ENCODE data around the gene CD46.
"Not testable (repeated sequence)": the region's sequence is repeated elsewhere in the genome, so short reads cannot be mapped to it uniquely, and the experiment has no call there.

The CD46 gene

DNA sequence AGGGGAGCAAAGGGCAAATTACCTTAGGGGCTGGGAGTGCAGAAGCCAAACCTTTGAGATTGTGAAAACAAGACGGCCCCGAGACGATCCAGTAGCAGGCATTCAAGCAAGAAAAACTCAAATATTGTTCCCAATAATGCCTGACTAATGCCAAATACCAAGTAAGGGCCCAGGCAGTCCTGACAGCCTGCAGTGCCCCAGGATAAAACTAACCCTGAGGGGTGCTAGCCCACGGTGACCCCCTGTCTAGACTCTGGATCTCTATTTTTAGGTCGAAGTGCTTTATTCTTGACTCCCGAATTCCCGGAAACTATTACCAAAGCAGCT lies 428 bp upstream of the CD46 start:
- not testable (repeated sequence) for H3K9me3 ChIP-seq (ENCODE audit: control insufficient read depth, insufficient read depth, low read length); DNase-seq (ENCODE audit: low read depth, low spot score); H3K27ac ChIP-seq (ENCODE audit: low read length); H3K4me1 ChIP-seq (ENCODE audit: control insufficient read depth, insufficient read depth, low read length); H3K36me3 ChIP-seq (ENCODE audit: control insufficient read depth, insufficient read depth, low read length); H3K27me3 ChIP-seq (ENCODE audit: control insufficient read depth, insufficient read depth, low read length)
- no CpG with 5 or more reads among the region's 7 CpGs for WGBS (ENCODE audit: insufficient coverage, insufficient read length)
- peak overlapping the region; percentile 29; the same call in 1 of the 2 replicates for H3K4me3 ChIP-seq (ENCODE audit: low read length)

- Histone ChIP-seq H3K4me1 (ENCODE audit: control insufficient read depth, insufficient read depth, low read length) (peaks cover 6% of the 10 kb centered on the region; the same call in 1 of the 2 replicates), H3K36me3 (ENCODE audit: control insufficient read depth, insufficient read depth, low read length) (no peaks in the 10 kb centered on the region), H3K27ac (ENCODE audit: low read length) (no peak overlapping the region), H3K4me3 (ENCODE audit: low read length) (peak overlapping the region; percentile 83), H3K9me3 (ENCODE audit: control insufficient read depth, insufficient read depth, low read length) (no peaks in the 10 kb centered on the region), H3K27me3 (ENCODE audit: control insufficient read depth, insufficient read depth, low read length) (no peaks in the 10 kb centered on the region)
- no peak for DNase-seq (ENCODE audit: low read depth, low spot score)
- WGBS (ENCODE audit: insufficient coverage, insufficient read length): no CpG with 5 or more reads among the region's 30 CpGs
Observed at GRCh38 chr1:207752456-207752998, 673 bp downstream of the CD46 start.

DNA sequence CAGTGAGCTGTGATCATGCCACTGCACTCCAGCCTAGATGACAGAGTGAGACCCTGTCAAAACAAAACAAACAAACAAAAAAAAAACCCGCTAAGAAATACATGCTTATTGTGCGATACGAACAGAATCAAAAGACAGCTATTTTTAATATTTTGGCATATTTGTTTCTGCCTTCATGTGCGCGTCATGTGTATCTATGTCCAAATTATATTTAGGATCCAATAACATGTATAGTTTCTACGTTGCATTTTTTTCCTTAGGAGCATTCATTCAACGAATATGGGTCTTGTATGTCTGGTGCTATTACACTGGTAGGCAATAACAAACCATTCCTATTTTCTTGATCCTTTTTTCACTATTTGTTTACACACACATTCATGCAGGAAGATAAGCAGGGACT lies 1.8 kb downstream of the CD46 start:
- DNase-seq (ENCODE audit: low read depth, low spot score): no peak
- WGBS (ENCODE audit: insufficient coverage, insufficient read length): no CpG with 5 or more reads among the region's 7 CpGs
- no peaks in the 10 kb centered on the region for H3K36me3 ChIP-seq (ENCODE audit: control insufficient read depth, insufficient read depth, low read length)
- H3K4me3 ChIP-seq (ENCODE audit: low read length): no peak overlapping the region
- H3K27ac ChIP-seq (ENCODE audit: low read length): no peak overlapping the region
- H3K27me3 ChIP-seq (ENCODE audit: control insufficient read depth, insufficient read depth, low read length): no peaks in the 10 kb centered on the region
- H3K4me1 ChIP-seq (ENCODE audit: control insufficient read depth, insufficient read depth, low read length): peaks cover 4% of the 10 kb centered on the region; the same call in 1 of the 2 replicates
- no peaks in the 10 kb centered on the region for H3K9me3 ChIP-seq (ENCODE audit: control insufficient read depth, insufficient read depth, low read length)

DNA sequence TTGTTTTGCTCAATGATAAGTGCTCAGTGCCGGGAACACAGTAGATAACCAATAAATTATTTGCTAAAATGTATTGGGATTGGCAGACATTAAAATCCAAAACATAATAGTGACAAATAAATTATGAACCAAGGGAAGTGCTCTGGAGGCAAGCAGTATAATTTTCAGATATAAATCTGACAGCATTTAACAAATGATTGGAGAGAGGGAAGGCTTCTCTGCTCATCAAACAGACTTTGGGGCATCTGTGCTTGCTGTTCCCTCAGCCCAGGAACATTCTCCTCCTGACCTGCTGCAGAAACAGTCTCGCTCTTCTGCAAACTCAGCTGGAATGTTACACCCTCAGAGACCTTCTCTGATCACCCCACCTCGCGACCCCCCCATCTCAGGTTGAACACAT lies 2.2 kb downstream of the CD46 start:
- no peaks in the 10 kb centered on the region for H3K9me3 ChIP-seq (ENCODE audit: control insufficient read depth, insufficient read depth, low read length)
- no peaks in the 10 kb centered on the region for H3K36me3 ChIP-seq (ENCODE audit: control insufficient read depth, insufficient read depth, low read length)
- H3K27ac ChIP-seq (ENCODE audit: low read length): no peak overlapping the region
- H3K27me3 ChIP-seq (ENCODE audit: control insufficient read depth, insufficient read depth, low read length): no peaks in the 10 kb centered on the region
- peaks cover 4% of the 10 kb centered on the region; the same call in 1 of the 2 replicates for H3K4me1 ChIP-seq (ENCODE audit: control insufficient read depth, insufficient read depth, low read length)
- no peak for DNase-seq (ENCODE audit: low read depth, low spot score)
- no CpG with 5 or more reads among the region's 4 CpGs for WGBS (ENCODE audit: insufficient coverage, insufficient read length)
- no peak overlapping the region for H3K4me3 ChIP-seq (ENCODE audit: low read length)

- Histone ChIP-seq H3K27me3 (ENCODE audit: control insufficient read depth, insufficient read depth, low read length) (no peaks in the 10 kb centered on the region), H3K4me1 (ENCODE audit: control insufficient read depth, insufficient read depth, low read length) (peaks cover 4% of the 10 kb centered on the region; the same call in 1 of the 2 replicates), H3K9me3 (ENCODE audit: control insufficient read depth, insufficient read depth, low read length) (no peaks in the 10 kb centered on the region), H3K36me3 (ENCODE audit: control insufficient read depth, insufficient read depth, low read length) (peaks cover 3% of the 10 kb centered on the region; the same call in 1 of the 2 replicates), H3K4me3 (ENCODE audit: low read length) (no peak overlapping the region), H3K27ac (ENCODE audit: low read length) (no peak overlapping the region)
- no peak for DNase-seq (ENCODE audit: low read depth, low spot score)
- no CpG with 5 or more reads among the region's 7 CpGs for WGBS (ENCODE audit: insufficient coverage, insufficient read length)
Observed at GRCh38 chr1:207754974-207755700, 3.3 kb downstream of the CD46 start.

DNA sequence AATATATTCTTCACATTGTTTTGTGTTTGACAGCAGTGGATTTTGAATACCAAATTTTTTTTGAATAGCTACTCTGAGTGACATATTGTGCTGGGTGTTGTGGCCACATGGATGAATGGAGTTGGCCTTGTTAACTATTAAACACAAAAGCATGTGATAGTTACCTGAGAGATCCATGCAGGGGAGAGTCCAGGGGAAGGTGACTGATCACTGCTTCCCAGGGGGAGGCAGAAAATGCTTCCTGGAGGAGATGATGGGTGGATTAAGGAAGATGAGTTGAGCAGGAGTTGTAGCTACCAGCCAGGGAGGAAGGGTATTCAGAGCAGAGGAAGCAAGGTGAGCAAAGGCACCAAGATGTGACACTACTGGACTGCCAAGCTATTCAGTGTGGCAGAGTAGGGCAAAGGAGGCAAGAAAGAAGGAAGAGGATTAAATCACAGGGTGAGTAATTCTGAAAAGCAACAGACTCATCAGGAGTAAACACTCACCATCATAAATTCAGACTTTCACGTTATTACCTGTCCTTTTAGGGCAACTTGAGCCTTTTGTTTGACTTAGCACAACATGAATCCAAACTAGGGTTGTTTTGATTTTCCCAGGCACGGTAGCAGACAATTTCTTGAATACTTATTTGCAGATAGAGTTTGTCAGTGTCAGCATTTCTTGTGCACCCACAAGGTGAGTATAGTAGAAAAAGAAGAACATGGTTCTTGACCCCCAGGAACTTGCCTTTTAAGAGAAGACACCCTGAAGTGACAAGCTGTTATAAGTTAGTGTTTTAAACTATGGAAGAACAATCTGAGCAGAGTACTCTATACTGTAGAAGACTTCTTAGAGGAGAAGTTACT lies 4.2 kb downstream of the CD46 start:
- Histone ChIP-seq H3K9me3 (ENCODE audit: control insufficient read depth, insufficient read depth, low read length) (no peaks in the 10 kb centered on the region), H3K4me3 (ENCODE audit: low read length) (no peak overlapping the region), H3K4me1 (ENCODE audit: control insufficient read depth, insufficient read depth, low read length) (0 out of 2 replicates have a peak, but pooled peaks cover 4% of the 10 kb centered on the region), H3K27ac (ENCODE audit: low read length) (no peak overlapping the region), H3K27me3 (ENCODE audit: control insufficient read depth, insufficient read depth, low read length) (no peaks in the 10 kb centered on the region), H3K36me3 (ENCODE audit: control insufficient read depth, insufficient read depth, low read length) (peaks cover 3% of the 10 kb centered on the region; the same call in 1 of the 2 replicates)
- no peak for DNase-seq (ENCODE audit: low read depth, low spot score)
- no CpG with 5 or more reads among the region's 2 CpGs for WGBS (ENCODE audit: insufficient coverage, insufficient read length)

DNA sequence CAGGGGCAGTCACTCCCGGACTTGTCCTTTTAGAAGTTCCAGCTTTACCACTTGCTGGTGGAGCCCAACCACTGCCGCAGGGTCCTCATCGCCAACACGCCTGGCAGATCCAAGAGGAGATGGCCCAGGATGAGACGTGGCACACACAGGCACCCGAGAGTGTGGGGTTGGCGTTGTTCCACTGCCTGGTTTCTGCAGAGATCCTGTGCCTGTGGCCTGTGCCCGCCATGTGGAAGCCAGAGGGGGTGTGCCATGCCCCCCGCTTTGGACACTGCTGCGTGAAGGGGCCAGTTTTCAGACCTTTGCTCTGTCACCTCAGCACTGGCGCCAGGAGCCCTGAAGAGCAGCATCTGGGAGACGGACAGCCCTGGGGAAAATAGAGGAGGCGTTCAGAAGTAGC lies 10.8 kb downstream of the CD46 start:
- no peaks in the 10 kb centered on the region for H3K4me1 ChIP-seq (ENCODE audit: control insufficient read depth, insufficient read depth, low read length)
- H3K27ac ChIP-seq (ENCODE audit: low read length): no peak overlapping the region
- no CpG with 5 or more reads among the region's 13 CpGs for WGBS (ENCODE audit: insufficient coverage, insufficient read length)
- H3K9me3 ChIP-seq (ENCODE audit: control insufficient read depth, insufficient read depth, low read length): no peaks in the 10 kb centered on the region
- DNase-seq (ENCODE audit: low read depth, low spot score): no peak
- peaks cover 19% of the 10 kb centered on the region for H3K36me3 ChIP-seq (ENCODE audit: control insufficient read depth, insufficient read depth, low read length)
- H3K27me3 ChIP-seq (ENCODE audit: control insufficient read depth, insufficient read depth, low read length): no peaks in the 10 kb centered on the region
- H3K4me3 ChIP-seq (ENCODE audit: low read length): no peak overlapping the region

GRCh38 chr1:207763091-207763490 lies 11.2 kb downstream of the CD46 start:
- H3K27me3 ChIP-seq (ENCODE audit: control insufficient read depth, insufficient read depth, low read length): no peaks in the 10 kb centered on the region
- no peak for DNase-seq (ENCODE audit: low read depth, low spot score)
- no peaks in the 10 kb centered on the region for H3K4me1 ChIP-seq (ENCODE audit: control insufficient read depth, insufficient read depth, low read length)
- peaks cover 19% of the 10 kb centered on the region for H3K36me3 ChIP-seq (ENCODE audit: control insufficient read depth, insufficient read depth, low read length)
- no peak overlapping the region for H3K4me3 ChIP-seq (ENCODE audit: low read length)
- no CpG with 5 or more reads among the region's 10 CpGs for WGBS (ENCODE audit: insufficient coverage, insufficient read length)
- no peak overlapping the region for H3K27ac ChIP-seq (ENCODE audit: low read length)
- H3K9me3 ChIP-seq (ENCODE audit: control insufficient read depth, insufficient read depth, low read length): no peaks in the 10 kb centered on the region

DNA sequence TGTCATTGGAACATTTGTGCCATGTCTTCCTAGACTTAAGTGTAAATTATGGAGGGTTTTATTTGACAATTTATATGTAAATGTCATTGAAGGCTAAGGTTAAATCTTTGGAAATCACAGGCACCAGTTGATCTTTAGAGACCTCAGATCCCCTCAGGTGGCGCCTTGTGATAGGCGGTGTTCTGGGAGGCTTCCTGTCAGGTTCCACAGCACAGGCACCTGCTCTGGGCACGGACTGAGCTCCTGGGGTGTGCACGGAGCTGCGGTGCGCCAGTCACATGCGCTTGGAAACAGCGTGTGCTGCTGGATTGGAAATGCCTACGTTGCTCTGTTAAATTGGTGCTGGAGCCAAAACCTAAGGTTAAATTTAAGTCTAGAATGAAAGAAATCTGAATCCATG lies 12.1 kb downstream of the CD46 start:
- Histone ChIP-seq H3K36me3 (ENCODE audit: control insufficient read depth, insufficient read depth, low read length) (peaks cover 21% of the 10 kb centered on the region), H3K4me3 (ENCODE audit: low read length) (no peak overlapping the region), H3K27me3 (ENCODE audit: control insufficient read depth, insufficient read depth, low read length) (no peaks in the 10 kb centered on the region), H3K27ac (ENCODE audit: low read length) (no peak overlapping the region), H3K9me3 (ENCODE audit: control insufficient read depth, insufficient read depth, low read length) (no peaks in the 10 kb centered on the region), H3K4me1 (ENCODE audit: control insufficient read depth, insufficient read depth, low read length) (no peaks in the 10 kb centered on the region)
- DNase-seq (ENCODE audit: low read depth, low spot score): no peak
- WGBS (ENCODE audit: insufficient coverage, insufficient read length): no CpG with 5 or more reads among the region's 9 CpGs

DNA sequence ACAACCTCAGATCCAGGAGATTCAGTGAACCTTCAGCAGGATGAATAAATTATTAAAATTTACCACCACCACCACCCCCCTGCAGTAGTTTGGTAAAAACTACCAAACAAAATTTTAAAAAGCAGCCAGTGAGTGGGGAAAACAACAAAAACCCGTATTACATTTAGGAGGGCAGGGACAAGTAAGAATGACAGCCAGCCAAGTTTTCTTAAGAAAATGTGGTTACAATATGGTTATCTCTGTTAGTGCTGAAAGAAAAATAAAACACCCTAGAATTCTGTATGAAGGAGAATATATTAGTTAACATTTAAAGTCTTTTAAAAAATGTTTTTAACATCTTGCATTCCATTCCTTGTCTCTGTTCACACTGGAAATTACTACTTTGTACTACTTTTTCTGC lies 14.7 kb downstream of the CD46 start:
- no peak for DNase-seq (ENCODE audit: low read depth, low spot score)
- no peak overlapping the region for H3K4me3 ChIP-seq (ENCODE audit: low read length)
- no CpG with 5 or more reads among the region's 1 CpG for WGBS (ENCODE audit: insufficient coverage, insufficient read length)
- H3K27ac ChIP-seq (ENCODE audit: low read length): no peak overlapping the region
- peaks cover 20% of the 10 kb centered on the region for H3K36me3 ChIP-seq (ENCODE audit: control insufficient read depth, insufficient read depth, low read length)
- no peaks in the 10 kb centered on the region for H3K4me1 ChIP-seq (ENCODE audit: control insufficient read depth, insufficient read depth, low read length)
- no peaks in the 10 kb centered on the region for H3K9me3 ChIP-seq (ENCODE audit: control insufficient read depth, insufficient read depth, low read length)
- no peaks in the 10 kb centered on the region for H3K27me3 ChIP-seq (ENCODE audit: control insufficient read depth, insufficient read depth, low read length)
